Heart right ventricle (tissue), 16 donors: ENCODE data around the gene HFE. TPM values are rescaled to one million over a fixed set of nuclear protein-coding genes. Genes with fewer than 3 reads are reported as not detected.
"Not testable (repeated sequence)": the region's sequence is repeated elsewhere in the genome, so short reads cannot be mapped to it uniquely, and the experiment has no call there.

ENCODE experiments used
- ATAC-seq, 8 donors: fragments of 200-7000 bp; cut with Tn5 transposase; one replicate each; pipeline ENCODE4 v1.9.1; 2020; ENCODE audit warnings: mild to moderate bottlenecking in 8 of 8, moderate library complexity in 8 of 8, moderate number of reproducible peaks in 1 of 8
- DNase-seq, 2 donors: peaks; one replicate each; pipeline ENCODE4 v3.0.0-alpha.2; 2020
- H3K27ac ChIP-seq, 10 donors: fragments of 200-600 bp; sonication (generic) in 2 of 10; one replicate each; pipeline versions ENCODE4 v1.5.0 to v1.8.0; 2020 to 2022; ENCODE audit warnings: mild to moderate bottlenecking in 3 of 10
- H3K27me3 ChIP-seq, 7 donors: fragments of 200-600 bp; one replicate each; pipeline ENCODE4 v1.8.0; 2021 to 2022; ENCODE audit warnings: mild to moderate bottlenecking in 2 of 7
- H3K36me3 ChIP-seq, 9 donors: fragments of 200-600 bp; sonication (generic) in 1 of 9; one replicate each; pipeline versions ENCODE4 v1.5.0 to v1.8.0; 2020 to 2022; ENCODE audit warnings: mild to moderate bottlenecking in 2 of 9
- H3K4me1 ChIP-seq, 9 donors: fragments of 200-600 bp; sonication (generic) in 1 of 9; one replicate each; pipeline versions ENCODE4 v1.5.0 to v1.8.0; 2020 to 2022; ENCODE audit warnings: mild to moderate bottlenecking in 4 of 9
- H3K4me3 ChIP-seq, 10 donors: fragments of 200-600 bp; sonication (generic) in 2 of 10; one replicate each; pipeline versions ENCODE4 v1.5.0 to v1.8.0; 2020 to 2022; ENCODE audit warnings: mild to moderate bottlenecking in 7 of 10, moderate library complexity in 2 of 10
- H3K9me3 ChIP-seq, 11 donors: fragments of 200-600 bp in 10 of 11; sonication (generic) in 2 of 11; one replicate each; pipeline versions ENCODE4 v1.5.0 to v1.8.0; 2013 to 2022; ENCODE audit warnings: mild to moderate bottlenecking in 2 of 11, control low read depth in 1 of 11, moderate library complexity in 1 of 11
- CTCF ChIP-seq, 9 donors: fragments of 200-600 bp; sonication (generic) in 2 of 9; IDR thresholded peaks; one replicate each; pipeline versions ENCODE4 v1.5.0 to v1.8.0; 2021 to 2022; ENCODE audit warnings: antibody characterized with exemption in 9 of 9, mild to moderate bottlenecking in 5 of 9, moderate library complexity in 1 of 9
- WGBS, 2 donors: extraction: QIAGEN DNeasy Blood & Tissue Kit; methylation state at CpG; one replicate each; pipeline ENCODE4 v1.1.7; 2013; ENCODE audit warnings: inconsistent platforms in 1 of 2; 5-methylcytosine and 5-hydroxymethylcytosine counted together
- intact Hi-C, 10 donors: fragments of 100-400 bp; cut with DNase I; formaldehyde crosslinking; loops; one replicate each; pipeline versions ENCODE4 v1.11.1 to v1.14.2; 2022
- polyA plus RNA-seq, 2 donors: library from polyadenylated mRNA; stranded (reverse); fragments of 200-250 nt; gene quantifications; one replicate each; pipeline ENCODE4 v1.2.3, GENCODE V29; 2013
- total RNA-seq, 10 donors: library from RNA; stranded (reverse); fragmentation: NEBNext Ultra II Directional in 3 of 10; extraction: Animal tissue kit (Norgen Biotek cat#: 25700) in 3 of 10; gene quantifications; one replicate each; pipeline versions ENCODE4 v1.2.1 to v1.2.4, GENCODE V29; 2021 to 2023
- donor health status: Arrhythmogenic right ventricular cardiomyopathy.
- donor health status: ischemic (EF 13 %, LVEDD 7.1; RV severe dilation, severe dysfunction).
- donor health status: healthy with polysubstance abuse.
- donor health status: DM: no; HTN: yes; CAD: no.
- donor health status: DM: no; HTN: no; CAD: no.
- donor health status: ischemic (EF 25% LVEDD 6.9; RV normal size, moderate dysfunction).
- donor health status: ischemic (EF 25% LVEDD 5.7; RV mildly dilated, moderate dysfunction).
- donor health status: healthy.
- donor health status: DM: yes; HTN: yes; CAD: no.
- donor health status: Ischemic cardiomyopathy.
- donor health status: ischemic (EF 35%, LVEDD 5.7; RV mildly dilated, moderate dysfunction).
- donor health status: nonischemic (EF 11% LVEDD 7.7; RV severe dilation, severe dysfunction).
- donor health status: DM: yes; HTN: yes; CAD: no.
- donor health status: PGD.
- donor health status: ischemic (EF 29% LVEDD 5.4; RV normal size, mild dysfunction).
- donor health status: nonischemic (EF 23%, LVEDD 6.1; RV moderate dilation, normal function).

Gene HFE
- total and polyA plus RNA-seq, 12 donors, result 1.4 to 7.7 (median 3.9) TPM

GRCh38 chr6:26115226-26115625 lies 28.0 kb downstream of the HFE start:
- H3K27me3 ChIP-seq, result no peaks in the 10 kb centered on the region
- H3K4me3 ChIP-seq, result no peak overlapping the region
- no peak for DNase-seq
- no peak overlapping the region for H3K27ac ChIP-seq
- ATAC-seq, result no peak
- intact Hi-C loops, result no loop called here
- no peaks in the 10 kb centered on the region for H3K9me3 ChIP-seq
- WGBS, 2 donors, result 94 to 96% methylated on average over 5 of the region's 5 CpGs
- no peaks in the 10 kb centered on the region for H3K4me1 ChIP-seq
- TF ChIP-seq CTCF (IDR thresholded peaks at IDR 0.05), result no peak
- no peaks in the 10 kb centered on the region for H3K36me3 ChIP-seq

- no peak for TF ChIP-seq CTCF (IDR thresholded peaks at IDR 0.05)
- ATAC-seq (no peak), DNase-seq (no peak)
- 99 to 100% methylated on average over 4 of the region's 4 CpGs for WGBS, 2 donors
- no peaks in the 10 kb centered on the region for H3K36me3 ChIP-seq
- H3K4me1 ChIP-seq, result no peaks in the 10 kb centered on the region
- no peaks in the 10 kb centered on the region for H3K27me3 ChIP-seq
- no peak overlapping the region for H3K4me3 ChIP-seq
- intact Hi-C loops, result no loop called here
- H3K27ac ChIP-seq, result no peak overlapping the region
- H3K9me3 ChIP-seq, result no peaks in the 10 kb centered on the region
Observed at GRCh38 chr6:26116267-26116666, 29.0 kb downstream of the HFE start.

GRCh38 chr6:26118999-26119398 lies 31.8 kb downstream of the HFE start:
- Histone ChIP-seq H3K4me1 (peaks cover 0 to 9% (median 6%) of the 10 kb centered on the region in 9 donors), H3K9me3 (no peaks in the 10 kb centered on the region), H3K4me3 (no peak overlapping the region), H3K36me3 (no peaks in the 10 kb centered on the region), H3K27me3 (no peaks in the 10 kb centered on the region), H3K27ac (no peak overlapping the region)
- TF ChIP-seq CTCF (IDR thresholded peaks at IDR 0.05), result no peak
- intact Hi-C loops, result no loop called here
- DNase-seq (no peak), ATAC-seq (no peak)
- 78 to 80% methylated on average over 7 of the region's 7 CpGs for WGBS, 2 donors

DNA sequence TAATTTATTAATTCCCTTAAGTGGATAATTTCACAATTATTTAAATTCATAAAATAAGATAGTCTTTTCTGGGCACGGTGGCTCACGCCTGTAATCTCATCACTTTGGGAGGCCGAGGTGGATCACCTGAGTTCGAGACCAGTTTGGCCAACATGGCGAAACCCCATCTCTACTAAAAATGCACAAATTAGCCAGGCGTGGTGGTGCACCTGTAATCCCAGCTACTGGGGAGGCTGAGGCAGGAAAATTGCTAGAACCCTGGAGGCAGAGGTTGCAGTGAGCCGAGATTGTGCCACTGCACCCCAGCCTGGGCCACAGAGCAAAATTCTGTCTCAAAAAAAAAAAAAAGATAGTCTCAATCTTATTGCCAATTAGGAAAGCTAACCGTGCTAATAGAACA lies 32.9 kb downstream of the HFE start:
- H3K27ac ChIP-seq, H3K9me3 ChIP-seq, DNase-seq, H3K36me3 ChIP-seq, H3K4me3 ChIP-seq, ATAC-seq, H3K4me1 ChIP-seq, H3K27me3 ChIP-seq: not testable (repeated sequence)
- intact Hi-C loops, result loop anchor here in 5 of 10 donors (5.0 to 10.0 kb wide), 6 partner anchors 75 to 1355 kb away; partner anchors contain the start of gene ZNF184 (in 1 of the 5)
- 98 to 99% methylated on average over 8 of the region's 8 CpGs for WGBS, 2 donors

GRCh38 chr6:26120807-26121140 lies 33.5 kb downstream of the HFE start:
- DNase-seq (no peak), ATAC-seq (no peak)
- no peak overlapping the region for H3K27ac ChIP-seq
- intact Hi-C loops, result loop anchor here in 5 of 10 donors (5.0 to 10.0 kb wide), 6 partner anchors 74 to 1354 kb away; partner anchors contain the start of gene ZNF184 (in 1 of the 5)
- no peaks in the 10 kb centered on the region for H3K9me3 ChIP-seq
- no peak overlapping the region for H3K4me3 ChIP-seq
- H3K4me1 ChIP-seq, result peaks cover 0 to 9% (median 6%) of the 10 kb centered on the region in 9 donors
- no peaks in the 10 kb centered on the region for H3K27me3 ChIP-seq
- TF ChIP-seq CTCF (IDR thresholded peaks at IDR 0.05), result no peak
- 84 to 93% methylated on average over 3 of the region's 3 CpGs for WGBS, 2 donors
- no peaks in the 10 kb centered on the region for H3K36me3 ChIP-seq
